Measurements from ENCODE around the gene ARID5B.

DNA sequence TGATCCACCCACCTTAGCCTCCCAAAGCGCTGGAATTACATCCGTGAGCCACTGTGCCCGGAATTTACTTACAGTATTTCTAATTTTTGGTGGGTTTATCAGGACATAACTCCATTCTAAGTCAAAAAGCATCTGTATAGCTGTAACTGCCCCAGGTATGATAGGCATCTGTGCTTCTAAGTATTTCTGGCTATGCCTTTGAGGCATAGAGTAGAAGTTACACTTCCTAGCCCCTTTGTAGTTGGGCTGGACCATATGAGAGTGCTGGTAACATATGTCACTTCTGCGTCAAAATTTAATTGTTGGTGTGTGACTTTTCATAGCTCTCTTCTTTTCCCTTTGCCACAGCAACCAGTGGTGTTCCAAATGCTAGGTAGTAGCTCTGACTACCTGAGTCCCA lies 213.8 kb downstream of the ARID5B start:
- TF ChIP-seq CTCF (IDR thresholded peaks at IDR 0.05) = no peak
- no peak for TF ChIP-seq POLR2A (IDR thresholded peaks at IDR 0.05)

Data from Peyer's patch (tissue), 4 donors.